CD4-positive, alpha-beta T cell (primary cell): ENCODE measurements around the gene GRIA3. TPM values are rescaled to one million over a fixed set of nuclear protein-coding genes. Genes with fewer than 3 reads are reported as not detected.

Source experiments
- ATAC-seq: fragments of 200-7000 bp; cut with Tn5 transposase; one replicate; pipeline ENCODE4 v1.10.0; 2022; ENCODE audit warnings: mild to moderate bottlenecking; ENCODE audit not compliant: poor library complexity
- CTCF ChIA-PET: fragments of 350-600 bp; sonication (Branson Sonifier 250); formaldehyde crosslinking; loops from one replicate; lab custom pipeline; 2021; ENCODE audit warnings: antibody characterized with exemption, inconsistent platforms; lab: Charles Lee
- POLR2A ChIA-PET: fragments of 350-600 bp; sonication (Branson Sonifier 250); formaldehyde crosslinking; loops from one replicate; lab custom pipeline; 2021; ENCODE audit warnings: antibody characterized with exemption, inconsistent platforms; lab: Charles Lee
- DNase-seq, 14 experiments: peaks; one replicate each; pipeline ENCODE4 v3.0.0-alpha.2; 2013 to 2020; ENCODE audit warnings: mixed read lengths in 2 of 14
- H3K27ac ChIP-seq, 2 donors: one replicate each; pipeline versions ENCODE4 v1.5.1 to v1.7.0; 2013; ENCODE audit warnings: low read length in 2 of 2, low read depth in 1 of 2, mild to moderate bottlenecking in 1 of 2
- H3K27me3 ChIP-seq, 2 experiments: 1 replicate in 1 of 2; 2 replicates in 1 of 2; pipeline versions ENCODE4 v1.6.1 to v1.7.0; 2013; ENCODE audit warnings: low read length in 2 of 2, control low read depth in 1 of 2, mild to moderate bottlenecking in 1 of 2, moderate library complexity in 1 of 2; ENCODE audit not compliant: insufficient read depth in 2 of 2, control insufficient read depth in 1 of 2
- H3K36me3 ChIP-seq: one replicate; pipeline ENCODE4 v1.6.1; 2013; ENCODE audit warnings: low read length, control low read depth; ENCODE audit not compliant: insufficient read depth
- H3K4me1 ChIP-seq: one replicate; pipeline ENCODE4 v1.6.1; 2013; ENCODE audit warnings: low read length, control low read depth; ENCODE audit not compliant: insufficient read depth
- H3K4me3 ChIP-seq: one replicate; pipeline ENCODE4 v1.5.1; 2013; ENCODE audit warnings: mild to moderate bottlenecking, low read length, moderate library complexity
- H3K9me3 ChIP-seq, 2 experiments: 1 replicate in 1 of 2; 2 replicates in 1 of 2; pipeline versions ENCODE4 v1.6.1 to v1.7.0; 2013; ENCODE audit warnings: low read length in 2 of 2, mild to moderate bottlenecking in 2 of 2, control low read depth in 1 of 2, moderate library complexity in 1 of 2; ENCODE audit not compliant: control insufficient read depth in 1 of 2, insufficient read depth in 1 of 2
- H3K27ac Mint-ChIP-seq: one replicate; pipeline ENCODE4 v1.8.0; 2020; ENCODE audit warnings: mixed read lengths
- H3K27me3 Mint-ChIP-seq: one replicate; pipeline ENCODE4 v1.8.0; 2021; ENCODE audit warnings: mixed read lengths
- H3K36me3 Mint-ChIP-seq: one replicate; pipeline ENCODE4 v1.8.0; 2021; ENCODE audit warnings: low read depth, mixed read lengths
- H3K4me1 Mint-ChIP-seq: one replicate; pipeline ENCODE4 v1.8.0; 2021; ENCODE audit warnings: low read depth, mixed read lengths
- H3K4me3 Mint-ChIP-seq: one replicate; pipeline ENCODE4 v1.8.0; 2020; ENCODE audit warnings: mild to moderate bottlenecking, mixed read lengths
- H3K9me3 Mint-ChIP-seq: one replicate; pipeline ENCODE4 v1.8.0; 2020; ENCODE audit warnings: mixed read lengths
- CTCF ChIP-seq: fragments of 200-600 bp; IDR thresholded peaks from one replicate; pipeline ENCODE4 v1.8.0; 2022; ENCODE audit warnings: antibody characterized with exemption, mild to moderate bottlenecking
- intact Hi-C, 2 experiments: fragments of 100-400 bp; cut with DNase I in 1 of 2; cut with micrococcal nuclease in 1 of 2; formaldehyde crosslinking; loops; one replicate each; pipeline versions ENCODE4 v1.15.1 to v1.9.0; 2023 to 2025; cut with DNase I, micrococcal nuclease
- total RNA-seq, 174 experiments: library from RNA in 2 of 174; stranded (reverse) in 2 of 174; gene quantifications; one replicate each; pipeline ENCODE4 v1.2.3 and lab custom pipeline; 2021 to 2026

The GRIA3 gene
- total RNA-seq, 2 experiments from 2014 or later, result not detected

- no peak overlapping the region for H3K27ac Mint-ChIP-seq
- Histone ChIP-seq H3K36me3 (no peaks in the 10 kb centered on the region), H3K4me3 (no peak overlapping the region), H3K27ac (no peak overlapping the region), H3K9me3 (no peaks in the 10 kb centered on the region), H3K27me3 (no peaks in the 10 kb centered on the region), H3K4me1 (no peaks in the 10 kb centered on the region)
- intact Hi-C loops, result no loop called here
- no peaks in the 10 kb centered on the region for H3K4me1 Mint-ChIP-seq
- ChIA-PET POLR2A (no interaction called here), CTCF (no interaction called here)
- no peak for DNase-seq
- ATAC-seq, result no peak
- TF ChIP-seq CTCF, result no peak
- H3K4me3 Mint-ChIP-seq, result no peak overlapping the region
- no peaks in the 10 kb centered on the region for H3K36me3 Mint-ChIP-seq
- no peaks in the 10 kb centered on the region for H3K9me3 Mint-ChIP-seq
- no peaks in the 10 kb centered on the region for H3K27me3 Mint-ChIP-seq
These were observed 140.5 kb downstream of the GRIA3 start for GRCh38 chrX:123324625-123325024.

- no peaks in the 10 kb centered on the region for H3K4me1 ChIP-seq
- no peak for DNase-seq
- H3K9me3 ChIP-seq, result no peaks in the 10 kb centered on the region
- CTCF ChIA-PET, result no interaction called here
- H3K4me3 ChIP-seq, result no peak overlapping the region
- no peaks in the 10 kb centered on the region for H3K36me3 ChIP-seq
- no peak for ATAC-seq
- Mint-ChIP-seq H3K4me3 (no peak overlapping the region), H3K27me3 (no peaks in the 10 kb centered on the region), H3K36me3 (no peaks in the 10 kb centered on the region), H3K4me1 (no peaks in the 10 kb centered on the region), H3K9me3 (no peaks in the 10 kb centered on the region), H3K27ac (no peak overlapping the region)
- no peak for TF ChIP-seq CTCF
- H3K27ac ChIP-seq, result no peak overlapping the region
- intact Hi-C loops, result no loop called here
- POLR2A ChIA-PET, result no interaction called here
- H3K27me3 ChIP-seq, result no peaks in the 10 kb centered on the region
These were observed 146.3 kb downstream of the GRIA3 start for GRCh38 chrX:123330229-123330942.

- no peak for TF ChIP-seq CTCF
- no peak overlapping the region for H3K4me3 ChIP-seq
- intact Hi-C loops, result no loop called here
- no peak overlapping the region for H3K4me3 Mint-ChIP-seq
- ATAC-seq (no peak), DNase-seq (no peak)
- no peak overlapping the region for H3K27ac Mint-ChIP-seq
- H3K4me1 Mint-ChIP-seq, result no peaks in the 10 kb centered on the region
- no peaks in the 10 kb centered on the region for H3K36me3 Mint-ChIP-seq
- H3K27ac ChIP-seq, result no peak overlapping the region
- H3K36me3 ChIP-seq, result no peaks in the 10 kb centered on the region
- CTCF ChIA-PET, result no interaction called here
- H3K27me3 ChIP-seq, result no peaks in the 10 kb centered on the region
- no peaks in the 10 kb centered on the region for H3K4me1 ChIP-seq
- no peaks in the 10 kb centered on the region for H3K9me3 Mint-ChIP-seq
- H3K27me3 Mint-ChIP-seq, result no peaks in the 10 kb centered on the region
- H3K9me3 ChIP-seq, result no peaks in the 10 kb centered on the region
- POLR2A ChIA-PET, result no interaction called here
These were observed 147.3 kb downstream of the GRIA3 start for GRCh38 chrX:123331349-123331748.
